Measurements from ENCODE around the gene NAP1L5. TPM values are rescaled to one million over a fixed set of nuclear protein-coding genes. Genes with fewer than 3 reads are reported as not detected.
A peak's percentile ranks its signal among the peaks of the same experiment; 100 is the strongest.

The NAP1L5 gene
- 0.26 and 10.2 TPM in 2 replicates for total RNA-seq (2014; rRNA removed; shearing (Covaris generic); ENCODE audit: low replicate concordance)

GRCh38 chr4:88697588-88698329 lies at the start of gene NAP1L5:
TSS of gene NAP1L5 (minus strand) at chr4:88697829. CDS start at chr4:88697754, 75 bp downstream.
- Histone ChIP-seq H3K4me3 (peak within 1 kb of the TSS; percentile 56), H3K9me3 (no peaks in the 10 kb centered on the region), H3K36me3 (no peaks in the 10 kb centered on the region), H3K27me3 (no peaks in the 10 kb centered on the region)
- peak; percentile 36 for DNase-seq

GRCh38 chr4:88747351-88747750 lies 49.7 kb upstream of the NAP1L5 start:
- Histone ChIP-seq H3K27me3 (no peaks in the 10 kb centered on the region), H3K9me3 (no peaks in the 10 kb centered on the region), H3K36me3 (no peaks in the 10 kb centered on the region), H3K4me3 (no peak overlapping the region)
- no peak for DNase-seq

- no peaks in the 10 kb centered on the region for H3K36me3 ChIP-seq
- DNase-seq, result no peak
- H3K9me3 ChIP-seq, result no peaks in the 10 kb centered on the region
- H3K27me3 ChIP-seq, result no peaks in the 10 kb centered on the region
- H3K4me3 ChIP-seq, result no peak overlapping the region
These were observed 48.6 kb upstream of the NAP1L5 start for GRCh38 chr4:88746206-88746605.

- DNase-seq, result no peak
- no peaks in the 10 kb centered on the region for H3K27me3 ChIP-seq
- H3K9me3 ChIP-seq, result no peaks in the 10 kb centered on the region
- H3K4me3 ChIP-seq, result no peak overlapping the region
- no peaks in the 10 kb centered on the region for H3K36me3 ChIP-seq
These were observed 48.0 kb upstream of the NAP1L5 start for GRCh38 chr4:88745581-88746163.

- Histone ChIP-seq H3K27me3 (no peaks in the 10 kb centered on the region), H3K9me3 (no peaks in the 10 kb centered on the region), H3K4me3 (no peak overlapping the region), H3K36me3 (no peaks in the 10 kb centered on the region)
- DNase-seq, result no peak
These were observed 47.5 kb upstream of the NAP1L5 start for GRCh38 chr4:88745175-88745574.

DNA sequence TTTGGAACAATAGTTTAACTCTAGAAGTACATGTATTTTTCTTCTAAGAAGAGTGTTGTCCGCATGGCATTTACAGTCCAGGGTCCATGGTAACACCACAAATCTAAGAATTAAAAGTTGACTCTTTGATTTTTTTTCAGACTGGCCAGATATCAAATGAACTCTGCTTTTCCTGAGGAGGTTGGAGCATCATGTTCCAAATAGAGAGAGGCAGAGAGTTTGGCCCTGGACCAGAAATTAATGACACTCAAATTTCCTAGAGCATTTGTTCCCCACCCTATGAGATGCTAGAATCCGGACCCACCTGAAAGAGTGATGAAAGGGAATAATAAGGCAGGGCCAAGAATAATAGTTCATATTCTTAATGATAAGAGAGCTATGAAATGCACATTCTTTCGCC lies 47.0 kb upstream of the NAP1L5 start:
- Histone ChIP-seq H3K36me3 (no peaks in the 10 kb centered on the region), H3K27me3 (no peaks in the 10 kb centered on the region), H3K4me3 (no peak overlapping the region), H3K9me3 (no peaks in the 10 kb centered on the region)
- no peak for DNase-seq

- H3K9me3 ChIP-seq, result no peaks in the 10 kb centered on the region
- no peaks in the 10 kb centered on the region for H3K36me3 ChIP-seq
- no peak overlapping the region for H3K4me3 ChIP-seq
- H3K27me3 ChIP-seq, result no peaks in the 10 kb centered on the region
- no peak for DNase-seq
These were observed 46.1 kb upstream of the NAP1L5 start for GRCh38 chr4:88743696-88744095.

DNA sequence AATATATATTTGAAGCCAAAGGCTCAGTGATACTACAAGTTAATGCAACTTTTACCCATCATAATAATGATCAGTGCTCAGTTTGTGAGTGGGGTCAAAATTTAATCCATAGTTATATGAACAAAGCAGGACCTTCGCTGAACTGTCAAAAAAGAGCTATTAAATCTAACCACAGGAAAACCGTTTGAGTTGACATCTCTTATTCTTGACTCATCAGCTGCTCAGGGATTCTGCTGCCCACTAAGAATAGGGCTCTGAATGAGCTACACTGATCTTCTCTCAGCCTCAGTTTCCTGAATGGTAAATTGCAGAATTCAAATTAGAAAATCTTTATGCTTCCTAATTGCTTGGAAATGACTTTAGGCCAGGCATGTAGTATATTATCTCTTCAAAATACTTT lies 44.9 kb upstream of the NAP1L5 start:
- no peak overlapping the region for H3K4me3 ChIP-seq
- no peaks in the 10 kb centered on the region for H3K36me3 ChIP-seq
- H3K9me3 ChIP-seq, result no peaks in the 10 kb centered on the region
- DNase-seq, result no peak
- H3K27me3 ChIP-seq, result no peaks in the 10 kb centered on the region

GRCh38 chr4:88738180-88738579 lies 40.6 kb upstream of the NAP1L5 start:
- no peak overlapping the region for H3K4me3 ChIP-seq
- no peaks in the 10 kb centered on the region for H3K36me3 ChIP-seq
- DNase-seq, result no peak
- no peaks in the 10 kb centered on the region for H3K27me3 ChIP-seq
- no peaks in the 10 kb centered on the region for H3K9me3 ChIP-seq

- no peaks in the 10 kb centered on the region for H3K27me3 ChIP-seq
- no peaks in the 10 kb centered on the region for H3K9me3 ChIP-seq
- no peak for DNase-seq
- no peaks in the 10 kb centered on the region for H3K36me3 ChIP-seq
- no peak overlapping the region for H3K4me3 ChIP-seq
These were observed 39.8 kb upstream of the NAP1L5 start for GRCh38 chr4:88737307-88737941.

GRCh38 chr4:88736264-88736663 lies 38.6 kb upstream of the NAP1L5 start:
- H3K4me3 ChIP-seq, result no peak overlapping the region
- no peak for DNase-seq

GRCh38 chr4:88735564-88735963 lies 37.9 kb upstream of the NAP1L5 start:
- Histone ChIP-seq H3K36me3 (no peaks in the 10 kb centered on the region), H3K4me3 (no peak overlapping the region), H3K27me3 (no peaks in the 10 kb centered on the region), H3K9me3 (no peaks in the 10 kb centered on the region)
- DNase-seq, result no peak

More at GRCh38 chr4:88736264-88736663, 38.6 kb upstream of the NAP1L5 start:
- H3K36me3 ChIP-seq, result no peaks in the 10 kb centered on the region
- H3K9me3 ChIP-seq, result no peaks in the 10 kb centered on the region
- H3K27me3 ChIP-seq, result no peaks in the 10 kb centered on the region

- no peak overlapping the region for H3K4me3 ChIP-seq
- H3K9me3 ChIP-seq, result no peaks in the 10 kb centered on the region
- no peaks in the 10 kb centered on the region for H3K36me3 ChIP-seq
- no peaks in the 10 kb centered on the region for H3K27me3 ChIP-seq
- DNase-seq, result no peak
These were observed 36.8 kb upstream of the NAP1L5 start for GRCh38 chr4:88734403-88734949.

- Histone ChIP-seq H3K9me3 (no peaks in the 10 kb centered on the region), H3K4me3 (no peak overlapping the region), H3K27me3 (no peaks in the 10 kb centered on the region), H3K36me3 (no peaks in the 10 kb centered on the region)
- DNase-seq, result no peak
These were observed 35.2 kb upstream of the NAP1L5 start for GRCh38 chr4:88732714-88733368.

- Histone ChIP-seq H3K27me3 (no peaks in the 10 kb centered on the region), H3K36me3 (no peaks in the 10 kb centered on the region), H3K9me3 (no peaks in the 10 kb centered on the region), H3K4me3 (no peak overlapping the region)
- DNase-seq, result no peak
These were observed 33.8 kb upstream of the NAP1L5 start for GRCh38 chr4:88731381-88731780.

- no peak for DNase-seq
- H3K4me3 ChIP-seq, result no peak overlapping the region
- H3K27me3 ChIP-seq, result no peaks in the 10 kb centered on the region
- H3K9me3 ChIP-seq, result no peaks in the 10 kb centered on the region
- no peaks in the 10 kb centered on the region for H3K36me3 ChIP-seq
These were observed 33.2 kb upstream of the NAP1L5 start for GRCh38 chr4:88730811-88731210.

DNA sequence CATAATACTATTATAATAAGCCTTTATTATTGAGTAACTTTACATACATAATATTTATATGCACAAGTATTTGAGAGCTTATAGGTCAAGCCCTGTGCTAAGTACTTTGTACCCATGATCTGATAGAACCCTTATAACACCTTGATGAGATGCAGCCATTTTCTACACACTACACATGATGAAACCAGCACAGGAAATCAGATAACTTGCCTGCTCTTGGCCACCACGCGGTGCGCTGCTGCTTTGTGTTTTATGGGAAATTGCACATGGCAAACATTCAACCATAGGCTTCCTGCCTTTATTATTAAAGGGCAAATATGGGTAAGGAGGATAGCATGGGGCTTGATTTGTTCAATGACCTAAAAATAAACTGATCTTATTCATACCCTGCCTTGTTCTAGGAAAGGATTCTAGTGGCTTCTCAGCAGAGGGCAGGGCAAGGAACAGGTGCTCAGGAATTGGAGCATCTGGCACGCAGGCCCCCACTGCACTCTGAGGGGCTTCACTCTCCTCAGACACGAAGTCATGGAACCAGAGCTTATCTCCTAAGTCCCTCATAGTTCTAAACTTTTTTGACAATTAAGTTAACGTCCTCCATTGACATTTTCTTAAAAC lies 31.6 kb upstream of the NAP1L5 start:
- no peak for DNase-seq
- Histone ChIP-seq H3K36me3 (no peaks in the 10 kb centered on the region), H3K9me3 (no peaks in the 10 kb centered on the region), H3K4me3 (no peak overlapping the region), H3K27me3 (no peaks in the 10 kb centered on the region)

All from MG63 (cell line).